Mesendoderm (in vitro differentiated cells): ENCODE data around the gene PRKAG2.
A peak's percentile ranks its signal among the peaks of the same experiment; 100 is the strongest.
"Not testable (repeated sequence)": the region's sequence is repeated elsewhere in the genome, so short reads cannot be mapped to it uniquely, and the experiment has no call there.

Source experiments
- DNase-seq: peaks from one replicate; pipeline ENCODE4 v3.0.0; 2013
- H2AK5ac ChIP-seq: 2 replicates; pipeline ENCODE4 v1.6.1; 2013; ENCODE audit warnings: low read length, inconsistent platforms
- H2BK120ac ChIP-seq: 2 replicates; pipeline ENCODE4 v1.6.1; 2013; ENCODE audit warnings: low read depth, mild to moderate bottlenecking, low read length, moderate library complexity, mixed read lengths
- H2BK15ac ChIP-seq: replicated peaks from 2 replicates; pipeline ENCODE4 v1.6.1; 2013; ENCODE audit warnings: low read depth, mild to moderate bottlenecking, moderate library complexity
- H2BK5ac ChIP-seq: 2 replicates; pipeline ENCODE4 v1.6.1; 2013; ENCODE audit warnings: low read length, inconsistent platforms
- H3K18ac ChIP-seq: 2 replicates; pipeline ENCODE4 v1.6.1; 2013; ENCODE audit warnings: mild to moderate bottlenecking, low read length, mixed read lengths
- H3K23ac ChIP-seq: one replicate; pipeline ENCODE4 v1.6.1; 2013; ENCODE audit warnings: low read length
- H3K27ac ChIP-seq: 2 replicates; pipeline ENCODE4 v1.5.1; 2013; ENCODE audit warnings: low read depth, mild to moderate bottlenecking, inconsistent platforms, low read length, moderate library complexity
- H3K27me3 ChIP-seq: 2 replicates; pipeline ENCODE4 v1.6.1; 2013; ENCODE audit warnings: low read length, control low read depth, mild to moderate bottlenecking, inconsistent platforms; ENCODE audit not compliant: insufficient read depth, poor library complexity
- H3K36me3 ChIP-seq: 2 replicates; pipeline ENCODE4 v1.6.1; 2013; ENCODE audit warnings: low read length, inconsistent platforms; ENCODE audit not compliant: control insufficient read depth, insufficient read depth
- H3K4ac ChIP-seq: one replicate; pipeline ENCODE4 v1.6.1; 2013; ENCODE audit warnings: low read depth, mild to moderate bottlenecking, low read length, moderate library complexity
- H3K4me1 ChIP-seq: 2 replicates; pipeline ENCODE4 v1.6.1; 2013; ENCODE audit warnings: low read depth, low read length, inconsistent platforms; ENCODE audit not compliant: control insufficient read depth
- H3K4me2 ChIP-seq: 2 replicates; pipeline ENCODE4 v1.6.1; 2013; ENCODE audit warnings: low read length
- H3K4me3 ChIP-seq: 2 replicates; pipeline ENCODE4 v1.5.1; 2013; ENCODE audit warnings: mild to moderate bottlenecking, low read length
- H3K56ac ChIP-seq: one replicate; pipeline ENCODE4 v1.6.1; 2013; ENCODE audit warnings: low read length
- H3K79me1 ChIP-seq: 2 replicates; pipeline ENCODE4 v1.6.1; 2013; ENCODE audit warnings: low read length, inconsistent platforms
- H3K79me2 ChIP-seq: 2 replicates; pipeline ENCODE4 v1.6.1; 2013; ENCODE audit warnings: mild to moderate bottlenecking, low read length; ENCODE audit not compliant: control insufficient read depth, insufficient read depth
- H3K9ac ChIP-seq: 2 replicates; pipeline ENCODE4 v1.6.1; 2013; ENCODE audit warnings: low read length, inconsistent platforms
- H4K5ac ChIP-seq: one replicate; pipeline ENCODE4 v1.6.1; 2013; ENCODE audit warnings: low read length
- H4K8ac ChIP-seq: one replicate; pipeline ENCODE4 v1.6.1; 2013; ENCODE audit warnings: low read depth, mild to moderate bottlenecking, control low read depth, low read length, moderate library complexity
- WGBS: extraction: QIAGEN DNeasy Blood & Tissue Kit; methylation state at CpG from one replicate; pipeline ENCODE4 v1.1.7; 2013; ENCODE audit warnings: low lambda C conversion rate, missing lambda C conversion rate; ENCODE audit not compliant: insufficient coverage; ENCODE audit errors: extremely low coverage; 5-methylcytosine and 5-hydroxymethylcytosine counted together

PRKAG2 gene

GRCh38 chr7:151520419-151521261 lies 356.3 kb downstream of the PRKAG2 start:
- H3K56ac ChIP-seq = peak overlapping the region; percentile 83
- H3K4me1 ChIP-seq = no peaks in the 10 kb centered on the region
- WGBS = no CpG with 5 or more reads among the region's 55 CpGs
- peak overlapping the region; percentile 8 for H3K4me2 ChIP-seq
- no peak overlapping the region for H2BK120ac ChIP-seq
- peak overlapping the region; percentile 24 for H3K9ac ChIP-seq
- H3K23ac ChIP-seq = no peak overlapping the region
- H3K4ac ChIP-seq = no peak overlapping the region
- DNase-seq = no peak
- H4K5ac ChIP-seq = no peak overlapping the region
- H3K36me3 ChIP-seq = no peaks in the 10 kb centered on the region
- H3K27ac ChIP-seq = peak overlapping the region; percentile 52
- H2BK15ac ChIP-seq = no peak overlapping the region
- H3K27me3 ChIP-seq = no peaks in the 10 kb centered on the region
- H2BK5ac ChIP-seq = no peak overlapping the region
- H3K18ac ChIP-seq = no peak overlapping the region
- H3K4me3 ChIP-seq = no peak overlapping the region
- no peak overlapping the region for H4K8ac ChIP-seq
- peaks cover 33% of the 10 kb centered on the region for H3K79me2 ChIP-seq
- peaks cover 5% of the 10 kb centered on the region for H3K79me1 ChIP-seq
- no peak overlapping the region for H2AK5ac ChIP-seq

GRCh38 chr7:151519765-151520418 lies 357.0 kb downstream of the PRKAG2 start, which contains the start of gene RHEB:
Gene RHEB, minus strand, starts transcription at chr7:151519895. Its CDS starts 384 bp downstream, at chr7:151519511.
- H4K5ac ChIP-seq = no peak within 1 kb of the TSS
- H3K27ac ChIP-seq = peak within 1 kb of the TSS; percentile 88
- peak; percentile 100 for DNase-seq
- no peaks in the 10 kb centered on the region for H3K4me1 ChIP-seq
- H4K8ac ChIP-seq = no peak within 1 kb of the TSS
- no peak within 1 kb of the TSS for H2BK15ac ChIP-seq
- H3K56ac ChIP-seq = peak within 1 kb of the TSS; percentile 91
- H3K79me2 ChIP-seq = peaks cover 40% of the 10 kb centered on the region
- no peaks in the 10 kb centered on the region for H3K36me3 ChIP-seq
- no peaks in the 10 kb centered on the region for H3K27me3 ChIP-seq
- peak within 1 kb of the TSS; percentile 98 for H3K4ac ChIP-seq
- peak within 1 kb of the TSS; percentile 99 for H3K18ac ChIP-seq
- H2BK120ac ChIP-seq = peak within 1 kb of the TSS; percentile 74
- H3K23ac ChIP-seq = no peak within 1 kb of the TSS
- peaks cover 5% of the 10 kb centered on the region for H3K79me1 ChIP-seq
- peak within 1 kb of the TSS; percentile 72 for H3K4me2 ChIP-seq
- peak within 1 kb of the TSS; percentile 58 for H3K4me3 ChIP-seq
- H2BK5ac ChIP-seq = no peak within 1 kb of the TSS
- no CpG with 5 or more reads among the region's 66 CpGs for WGBS
- H3K9ac ChIP-seq = peak within 1 kb of the TSS; percentile 75
- H2AK5ac ChIP-seq = no peak within 1 kb of the TSS

- peak; percentile 28 for DNase-seq
- not testable (repeated sequence) for H3K23ac ChIP-seq
Observed at GRCh38 chr7:151518947-151519764, 357.8 kb downstream of the PRKAG2 start.

GRCh38 chr7:151518105-151518946 lies 358.6 kb downstream of the PRKAG2 start:
- no peaks in the 10 kb centered on the region for H3K36me3 ChIP-seq
- no peak overlapping the region for H2BK15ac ChIP-seq
- H4K5ac ChIP-seq = no peak overlapping the region
- H3K4ac ChIP-seq = peak overlapping the region; percentile 98
- DNase-seq = peak; percentile 55
- H2BK120ac ChIP-seq = no peak overlapping the region
- H3K4me1 ChIP-seq = no peaks in the 10 kb centered on the region
- H3K23ac ChIP-seq = no peak overlapping the region
- H3K27me3 ChIP-seq = no peaks in the 10 kb centered on the region
- peak overlapping the region; percentile 99 for H3K18ac ChIP-seq
- no peak overlapping the region for H2AK5ac ChIP-seq
- peaks cover 55% of the 10 kb centered on the region for H3K79me2 ChIP-seq
- peak overlapping the region; percentile 72 for H3K4me2 ChIP-seq
- peak overlapping the region; percentile 88 for H3K27ac ChIP-seq
- H4K8ac ChIP-seq = no peak overlapping the region
- H3K79me1 ChIP-seq = peaks cover 5% of the 10 kb centered on the region
- WGBS = no CpG with 5 or more reads among the region's 36 CpGs
- no peak overlapping the region for H2BK5ac ChIP-seq
- H3K4me3 ChIP-seq = peak overlapping the region; percentile 58
- peak overlapping the region; percentile 75 for H3K9ac ChIP-seq
- H3K56ac ChIP-seq = peak overlapping the region; percentile 91

More at GRCh38 chr7:151518947-151519764, 357.8 kb downstream of the PRKAG2 start:
- no CpG with 5 or more reads among the region's 118 CpGs for WGBS
- not testable (repeated sequence) for H4K8ac ChIP-seq, H4K5ac ChIP-seq, H2BK15ac ChIP-seq, H3K4me1 ChIP-seq, H2AK5ac ChIP-seq, H3K36me3 ChIP-seq, H3K79me1 ChIP-seq, H2BK5ac ChIP-seq, H3K27me3 ChIP-seq
- peaks cover 47% of the 10 kb centered on the region for H3K79me2 ChIP-seq
- H3K9ac ChIP-seq = peak overlapping the region; percentile 75
- peak overlapping the region; percentile 91 for H3K56ac ChIP-seq
- peak overlapping the region; percentile 88 for H3K27ac ChIP-seq
- peak overlapping the region; percentile 99 for H3K18ac ChIP-seq
- H3K4me2 ChIP-seq = peak overlapping the region; percentile 72
- H2BK120ac ChIP-seq = peak overlapping the region; percentile 74
- peak overlapping the region; percentile 98 for H3K4ac ChIP-seq
- peak overlapping the region; percentile 58 for H3K4me3 ChIP-seq

- whole genome bisulfite sequencing = no CpG with 5 or more reads among the region's 7 CpGs
- no peak overlapping the region for H3K27ac ChIP-seq
Observed at GRCh38 chr7:151517601-151518104, 359.3 kb downstream of the PRKAG2 start.

More at GRCh38 chr7:151517601-151518104, 359.3 kb downstream of the PRKAG2 start:
- no peak overlapping the region for H3K4ac ChIP-seq
- peak overlapping the region; percentile 75 for H3K9ac ChIP-seq
- no peak overlapping the region for H2BK120ac ChIP-seq
- peaks cover 62% of the 10 kb centered on the region for H3K79me2 ChIP-seq
- no peaks in the 10 kb centered on the region for H3K4me1 ChIP-seq
- H2AK5ac ChIP-seq = no peak overlapping the region
- no peak overlapping the region for H2BK5ac ChIP-seq
- H3K4me3 ChIP-seq = peak overlapping the region; percentile 58
- DNase-seq = no peak
- no peak overlapping the region for H2BK15ac ChIP-seq
- peaks cover 5% of the 10 kb centered on the region for H3K79me1 ChIP-seq
- no peak overlapping the region for H4K5ac ChIP-seq
- H3K27me3 ChIP-seq = no peaks in the 10 kb centered on the region
- no peak overlapping the region for H3K18ac ChIP-seq
- peak overlapping the region; percentile 72 for H3K4me2 ChIP-seq
- H3K36me3 ChIP-seq = no peaks in the 10 kb centered on the region
- H4K8ac ChIP-seq = no peak overlapping the region
- H3K56ac ChIP-seq = peak overlapping the region; percentile 91
- H3K23ac ChIP-seq = no peak overlapping the region
